Loucy (cell line): ENCODE results near the gene EHD2.

ENCODE experiments used
- EZH2phosphoT487 ChIP-seq: fragments of 200-600 bp; IDR thresholded peaks from 2 replicates; pipeline ENCODE4 v1.6.1; 2018; ENCODE audit warnings: antibody characterized with exemption, mild to moderate bottlenecking, moderate library complexity, borderline replicate concordance
- TF ChIP-seq, protein P1 (sequence below): fragments of 200-600 bp; sonication (generic); conservative IDR thresholded peaks from 2 replicates; pipeline ENCODE4 v1.5.1; 2014; ENCODE audit warnings: mild to moderate bottlenecking, antibody characterized with exemption, low read length

GRCh38 chr19:47730521-47730889 lies 17.3 kb downstream of the EHD2 start:
- TF ChIP-seq, protein P1, sequence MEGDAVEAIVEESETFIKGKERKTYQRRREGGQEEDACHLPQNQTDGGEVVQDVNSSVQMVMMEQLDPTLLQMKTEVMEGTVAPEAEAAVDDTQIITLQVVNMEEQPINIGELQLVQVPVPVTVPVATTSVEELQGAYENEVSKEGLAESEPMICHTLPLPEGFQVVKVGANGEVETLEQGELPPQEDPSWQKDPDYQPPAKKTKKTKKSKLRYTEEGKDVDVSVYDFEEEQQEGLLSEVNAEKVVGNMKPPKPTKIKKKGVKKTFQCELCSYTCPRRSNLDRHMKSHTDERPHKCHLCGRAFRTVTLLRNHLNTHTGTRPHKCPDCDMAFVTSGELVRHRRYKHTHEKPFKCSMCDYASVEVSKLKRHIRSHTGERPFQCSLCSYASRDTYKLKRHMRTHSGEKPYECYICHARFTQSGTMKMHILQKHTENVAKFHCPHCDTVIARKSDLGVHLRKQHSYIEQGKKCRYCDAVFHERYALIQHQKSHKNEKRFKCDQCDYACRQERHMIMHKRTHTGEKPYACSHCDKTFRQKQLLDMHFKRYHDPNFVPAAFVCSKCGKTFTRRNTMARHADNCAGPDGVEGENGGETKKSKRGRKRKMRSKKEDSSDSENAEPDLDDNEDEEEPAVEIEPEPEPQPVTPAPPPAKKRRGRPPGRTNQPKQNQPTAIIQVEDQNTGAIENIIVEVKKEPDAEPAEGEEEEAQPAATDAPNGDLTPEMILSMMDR: no peak
- no peak for TF ChIP-seq EZH2phosphoT487
